H1 (cell line): Measurements from ENCODE around the gene PTPN22. TPM values are rescaled to one million over a fixed set of nuclear protein-coding genes. Genes with fewer than 3 reads are reported as not detected.

Experiments
- CTCF ChIA-PET: fragments of 300-600 bp; sonication (Branson Sonifier 250); formaldehyde crosslinking; loops from one replicate; lab custom pipeline; 2021; ENCODE audit not compliant: partially characterized antibody; lab: Charles Lee
- POLR2A ChIA-PET: fragments of 300-600 bp; sonication (Branson Sonifier 250); formaldehyde crosslinking; loops from one replicate; lab custom pipeline; 2021; ENCODE audit warnings: inconsistent platforms; ENCODE audit not compliant: partially characterized antibody; lab: Charles Lee
- DNase-seq, 2 experiments: peaks; one replicate each; pipeline versions ENCODE4 v3.0.0 to v3.0.0-alpha.2; 2010 to 2022; ENCODE audit warnings: low spot score in 2 of 2, low read depth in 1 of 2, mixed read lengths in 1 of 2
- FAIRE-seq: peaks from 2 replicates; lab custom pipeline; 2011; peaks lifted over from hg19 to GRCh38; lab: Jason Lieb, UNC
- H2AFZ ChIP-seq: 2 replicates; pipeline ENCODE4 v1.8.1; 2012; ENCODE audit warnings: low read length, inconsistent platforms
- H2AK5ac ChIP-seq: 2 replicates; pipeline ENCODE4 v1.6.1; 2013; ENCODE audit warnings: low read depth, low read length
- H2BK120ac ChIP-seq: replicated peaks from 2 replicates; pipeline ENCODE3; 2013; ENCODE audit warnings: low read depth, low read length, inconsistent platforms
- H2BK12ac ChIP-seq: 2 replicates; pipeline ENCODE4 v1.6.1; 2013; ENCODE audit warnings: low read depth, low read length
- H2BK15ac ChIP-seq: 2 replicates; pipeline ENCODE4 v1.6.1; 2013; ENCODE audit warnings: low read length
- H2BK20ac ChIP-seq: 2 replicates; pipeline ENCODE4 v1.6.1; 2013; ENCODE audit warnings: low read length
- H2BK5ac ChIP-seq: 2 replicates; pipeline ENCODE4 v1.6.1; 2013; ENCODE audit warnings: low read depth, low read length
- H3K14ac ChIP-seq: 2 replicates; pipeline ENCODE4 v1.6.1; 2013; ENCODE audit warnings: inconsistent platforms; ENCODE audit not compliant: insufficient read length
- H3K18ac ChIP-seq: 2 replicates; pipeline ENCODE4 v1.6.1; 2013; ENCODE audit warnings: low read length; ENCODE audit errors: extremely low read depth
- H3K23ac ChIP-seq: 2 replicates; pipeline ENCODE4 v1.6.1; 2013; ENCODE audit warnings: inconsistent platforms; ENCODE audit not compliant: insufficient read length
- H3K23me2 ChIP-seq: 2 replicates; pipeline ENCODE4 v1.6.1; 2013; ENCODE audit warnings: low read depth, low read length
- H3K27ac ChIP-seq: 2 replicates; pipeline ENCODE4 v1.6.1; 2011; ENCODE audit warnings: low read depth, low read length, inconsistent platforms
- H3K27me3 ChIP-seq, 4 experiments: replicated peaks in 1 of 4; 1 replicate in 1 of 4; 2 replicates in 3 of 4; pipeline versions ENCODE4 v1.6.1 to v1.8.1; 2011 to 2013; ENCODE audit warnings: low read length in 3 of 4, mild to moderate bottlenecking in 3 of 4, inconsistent platforms in 2 of 4, mixed read lengths in 2 of 4, moderate library complexity in 1 of 4; ENCODE audit not compliant: control insufficient read depth in 3 of 4, insufficient read depth in 3 of 4; ENCODE audit errors: extremely low read depth in 1 of 4
- H3K36me3 ChIP-seq, 4 experiments: 2 replicates each; pipeline versions ENCODE4 v1.6.1 to v1.8.1; 2011 to 2013; ENCODE audit warnings: mild to moderate bottlenecking in 4 of 4, low read length in 3 of 4, moderate library complexity in 2 of 4, control low read depth in 1 of 4, inconsistent platforms in 1 of 4; ENCODE audit not compliant: insufficient read depth in 4 of 4, control insufficient read depth in 2 of 4
- H3K4ac ChIP-seq: replicated peaks from 2 replicates; pipeline ENCODE3; 2013; ENCODE audit warnings: low read length, low read depth, mixed read lengths, inconsistent platforms; ENCODE audit not compliant: insufficient read length
- H3K4me1 ChIP-seq, 4 experiments: replicated peaks in 1 of 4; 1 replicate in 1 of 4; 2 replicates in 3 of 4; pipeline versions ENCODE4 v1.6.1 to v1.8.1; 2011 to 2013; ENCODE audit warnings: low read length in 3 of 4, inconsistent platforms in 2 of 4, mixed read lengths in 1 of 4; ENCODE audit not compliant: insufficient read depth in 4 of 4, control insufficient read depth in 3 of 4
- H3K4me2 ChIP-seq, 2 experiments: 2 replicates each; pipeline versions ENCODE4 v1.6.1 to v1.8.1; 2011 to 2013; ENCODE audit warnings: low read depth in 2 of 2, low read length in 2 of 2, control low read depth in 1 of 2, inconsistent platforms in 1 of 2, mild to moderate bottlenecking in 1 of 2; ENCODE audit not compliant: insufficient read depth in 1 of 2
- H3K4me3 ChIP-seq, 4 experiments: fragments of 200-600, 300-600 bp in 1 of 4; sonication (generic), shearing (Covaris generic), sonication (Bioruptor Twin) in 1 of 4; 2 replicates each; pipeline versions ENCODE4 v1.5.1 to v1.8.1; 2011 to 2016; ENCODE audit warnings: low read length in 4 of 4, low read depth in 3 of 4, control low read depth in 2 of 4, inconsistent platforms in 2 of 4, mild to moderate bottlenecking in 2 of 4, mixed read lengths in 1 of 4, moderate library complexity in 1 of 4; ENCODE audit not compliant: insufficient read depth in 2 of 4; ENCODE audit errors: extremely low read depth in 1 of 4
- H3K56ac ChIP-seq: replicated peaks from 2 replicates; pipeline ENCODE3; 2013; ENCODE audit warnings: low read depth, mild to moderate bottlenecking, mixed read lengths, low read length, inconsistent platforms; ENCODE audit not compliant: insufficient read length
- H3K79me1 ChIP-seq: 2 replicates; pipeline ENCODE4 v1.6.1; 2013; ENCODE audit warnings: low read depth, low read length, control low read depth
- H3K79me2 ChIP-seq, 2 experiments: 2 replicates each; pipeline versions ENCODE4 v1.6.1 to v1.8.1; 2012 to 2013; ENCODE audit warnings: low read length in 2 of 2, mild to moderate bottlenecking in 2 of 2, inconsistent platforms in 1 of 2; ENCODE audit not compliant: insufficient read depth in 2 of 2, control insufficient read depth in 1 of 2
- H3K9ac ChIP-seq, 4 experiments: replicated peaks in 1 of 4; 1 replicate in 1 of 4; 2 replicates in 3 of 4; pipeline versions ENCODE4 v1.6.1 to v1.8.1; 2011 to 2013; ENCODE audit warnings: low read depth in 3 of 4, low read length in 3 of 4, control low read depth in 2 of 4, mild to moderate bottlenecking in 2 of 4, moderate library complexity in 2 of 4, inconsistent platforms in 1 of 4; ENCODE audit errors: extremely low read depth in 1 of 4
- H3K9me3 ChIP-seq, 2 experiments: 2 replicates each; pipeline versions ENCODE4 v1.6.1 to v1.8.1; 2012 to 2013; ENCODE audit warnings: mild to moderate bottlenecking in 2 of 2, moderate library complexity in 2 of 2, control low read depth in 1 of 2, inconsistent platforms in 1 of 2, low read depth in 1 of 2, low read length in 1 of 2, mixed read lengths in 1 of 2; ENCODE audit not compliant: insufficient read depth in 2 of 2
- H4K20me1 ChIP-seq, 2 experiments: replicated peaks in 1 of 2; 2 replicates each; pipeline versions ENCODE3 to v1.8.1; 2011 to 2013; ENCODE audit warnings: inconsistent platforms in 2 of 2, low read length in 2 of 2, mild to moderate bottlenecking in 1 of 2; ENCODE audit not compliant: insufficient read depth in 2 of 2, control insufficient read depth in 1 of 2
- H4K5ac ChIP-seq: 2 replicates; pipeline ENCODE4 v1.6.1; 2013; ENCODE audit warnings: low read length, low read depth, mixed read lengths, inconsistent platforms; ENCODE audit not compliant: insufficient read length
- H4K8ac ChIP-seq: 2 replicates; pipeline ENCODE4 v1.8.0; 2013; ENCODE audit warnings: mild to moderate bottlenecking, moderate library complexity, low read length, inconsistent platforms; ENCODE audit not compliant: insufficient read depth; ENCODE audit errors: extremely low read depth
- H4K91ac ChIP-seq: replicated peaks from 2 replicates; pipeline ENCODE3; 2013; ENCODE audit warnings: low read length, mixed read lengths, inconsistent platforms; ENCODE audit not compliant: insufficient read length
- BRCA1 ChIP-seq: IDR thresholded peaks from 2 replicates; pipeline ENCODE4 v1.6.1; 2012; ENCODE audit warnings: low read depth, low read length, improper control_type of control experiment
- CBX5 ChIP-seq: fragments of 300-800, 300-1000 bp; sonication (generic); IDR thresholded peaks from 2 replicates; pipeline ENCODE4 v1.7.1; 2016; ENCODE audit warnings: antibody characterized with exemption, low read length, low read depth
- CHD1 ChIP-seq: IDR thresholded peaks from 2 replicates; pipeline ENCODE4 v1.6.1; 2012; ENCODE audit warnings: low read depth, low read length, improper control_type of control experiment
- CTBP2 ChIP-seq: IDR thresholded peaks from 2 replicates; pipeline ENCODE4 v1.7.0; 2011; ENCODE audit warnings: borderline replicate concordance, mild to moderate bottlenecking, moderate library complexity, mixed read lengths, low read length; ENCODE audit not compliant: insufficient read depth, insufficient read length
- CTCF ChIP-seq, 3 experiments: IDR thresholded peaks; 1 replicate in 2 of 3; 2 replicates in 1 of 3; pipeline versions ENCODE4 v1.5.1 to v1.6.1; 2011; ENCODE audit warnings: low read length in 3 of 3, mild to moderate bottlenecking in 3 of 3, inconsistent platforms in 2 of 3, low read depth in 1 of 3, moderate library complexity in 1 of 3; ENCODE audit not compliant: insufficient read depth in 1 of 3; ENCODE audit errors: control extremely low read depth in 1 of 3
- FOSL1 ChIP-seq: IDR thresholded peaks from 2 replicates; pipeline ENCODE4 v1.6.1; 2011; ENCODE audit warnings: mild to moderate bottlenecking, low read depth, low read length, moderate library complexity; ENCODE audit not compliant: insufficient read depth
- RNF2 ChIP-seq: fragments of 200-900, 300-1000 bp; sonication (generic); IDR thresholded peaks from 2 replicates; pipeline ENCODE4 v1.7.1; 2016; ENCODE audit warnings: borderline replicate concordance, low read depth, mild to moderate bottlenecking, antibody characterized with exemption, low read length; ENCODE audit not compliant: poor library complexity, severe bottlenecking; ENCODE audit errors: missing control alignments
- TAF1 ChIP-seq: IDR thresholded peaks from 2 replicates; pipeline ENCODE4 v1.6.1; 2011; ENCODE audit warnings: mild to moderate bottlenecking, low read depth, low read length
- USF2 ChIP-seq: IDR thresholded peaks from 2 replicates; pipeline ENCODE4 v1.6.1; 2011; ENCODE audit warnings: low read length, improper control_type of control experiment
- ZNF274 ChIP-seq: IDR thresholded peaks from 2 replicates; pipeline ENCODE4 v1.7.0; 2012; ENCODE audit warnings: low read length, borderline replicate concordance; ENCODE audit errors: extremely low read depth
- WGBS, 2 experiments: shearing (Covaris generic) in 1 of 2; methylation state at CpG; one replicate each; pipeline versions ENCODE4 v1.1.6 to v1.1.7; 2013 to 2015; ENCODE audit warnings: low lambda C conversion rate in 2 of 2, mixed read lengths in 2 of 2, inconsistent platforms in 1 of 2, low coverage in 1 of 2, missing lambda C conversion rate in 1 of 2; ENCODE audit not compliant: insufficient replicate concordance in 2 of 2, insufficient coverage in 1 of 2, insufficient read length in 1 of 2; ENCODE audit errors: extremely low coverage in 1 of 2, missing lambda C conversion rate in 1 of 2; 5-methylcytosine and 5-hydroxymethylcytosine counted together
- polyA plus RNA-seq, 7 experiments: library from polyadenylated mRNA; depleted of rRNA in 3 of 7; stranded (reverse) in 5 of 7; unstranded in 2 of 7; fragments of >200 nt in 5 of 7; fragments of 200-250 nt in 2 of 7; gene quantifications; 1 replicate in 5 of 7; 2 replicates in 1 of 7; 4 replicates in 1 of 7; pipeline versions ENCODE4 v1.2.1 to v1.2.3, GENCODE V29; 2011 to 2013; ENCODE audit warnings: missing spikeins in 2 of 7, mixed read lengths in 2 of 7
- total RNA-seq: library from RNA; stranded (reverse); fragmentation: NEBNext Ultra II Directional; extraction: Animal tissue kit (Norgen Biotek cat#: 25700); gene quantifications from 2 replicates; pipeline ENCODE4 v1.2.1, GENCODE V29; 2021

PTPN22 gene
- total and polyA plus RNA-seq, 2 of the 8 experiments (the other 6 are each of a cell fraction or from before 2014, with no cell fraction given): not detected

DNA sequence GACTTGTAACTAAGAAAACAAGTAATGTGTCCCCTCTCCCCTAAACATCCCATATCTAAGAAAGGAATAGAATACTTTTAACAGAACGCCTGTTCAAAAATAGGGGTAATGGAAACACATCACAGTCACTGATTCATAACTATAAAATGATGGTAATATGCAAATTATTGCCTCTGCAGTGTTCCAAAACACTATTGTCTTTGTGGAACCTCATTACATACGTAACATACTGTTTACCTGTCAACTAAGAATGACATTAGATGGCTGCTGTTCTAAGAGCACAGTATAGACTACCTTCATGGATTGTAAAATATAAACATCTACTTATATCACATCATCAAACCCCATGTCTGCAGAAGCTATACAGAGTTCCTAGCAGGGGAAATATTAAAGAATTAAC is 19.3 kb upstream of the PTPN22 start:
- Histone ChIP-seq H2BK15ac (no peak overlapping the region), H2BK20ac (no peak overlapping the region), H4K5ac (no peak overlapping the region), H2AK5ac (no peak overlapping the region), H3K9ac (no peak overlapping the region), H3K79me1 (no peaks in the 10 kb centered on the region), H3K27ac (no peak overlapping the region), H2AFZ (no peak overlapping the region), H3K36me3 (peaks cover 0 to 5% (median under 1%) of the 10 kb centered on the region in 4 experiments; a peak in 2 of 8 replicates), H4K20me1 (no peaks in the 10 kb centered on the region), H3K56ac (no peak overlapping the region), H4K8ac (no peak overlapping the region), H4K91ac (no peak overlapping the region), H3K14ac (no peak overlapping the region), H3K4me2 (no peak overlapping the region), H3K79me2 (no peaks in the 10 kb centered on the region), H3K23ac (no peak overlapping the region), H2BK5ac (no peak overlapping the region), H2BK12ac (no peak overlapping the region), H3K4me3 (no peak overlapping the region), H3K4me1 (no peaks in the 10 kb centered on the region), H2BK120ac (no peak overlapping the region), H3K27me3 (no peaks in the 10 kb centered on the region), H3K4ac (no peak overlapping the region), H3K9me3 (no peaks in the 10 kb centered on the region), H3K18ac (no peak overlapping the region), H3K23me2 (no peaks in the 10 kb centered on the region)
- ChIA-PET POLR2A (no interaction called here), CTCF (no interaction called here)
- FAIRE-seq (no peak), DNase-seq (no peak)
- 42% methylated on average over 2 of the region's 2 CpGs; no CpG with 5 or more reads in 1 of the 2 experiments for WGBS, 2 experiments
- TF ChIP-seq FOSL1: no peak
- no peak for TF ChIP-seq RNF2
- TF ChIP-seq TAF1: no peak
- TF ChIP-seq CTCF (IDR thresholded peaks at IDR 0.05; ENCODE audit: control extremely low read depth in 1 of 3, insufficient read depth in 1 of 3, low read depth in 1 of 3, low read length in 3 of 3): no peak
- no peak for TF ChIP-seq ZNF274
- no peak for TF ChIP-seq CTBP2
- TF ChIP-seq CBX5: no peak
- TF ChIP-seq CHD1: no peak
- no peak for TF ChIP-seq USF2
- TF ChIP-seq BRCA1: no peak
